Mesenchymal stem cell (in vitro differentiated cells and primary cell): ENCODE results near the gene EML6.
A peak's percentile ranks its signal among the peaks of the same experiment; 100 is the strongest.

ENCODE experiments used
- DNase-seq: peaks from one replicate; pipeline ENCODE4 v3.0.0-alpha.2; 2013
- H2AFZ ChIP-seq: one replicate; pipeline ENCODE4 v1.6.1; 2013; ENCODE audit warnings: low read depth, mild to moderate bottlenecking, control low read depth, inconsistent platforms, low read length, moderate library complexity
- H2AK5ac ChIP-seq: 2 replicates; pipeline ENCODE4 v1.6.1; 2013; ENCODE audit warnings: low read length, moderate library complexity, mild to moderate bottlenecking, inconsistent platforms; ENCODE audit not compliant: severe bottlenecking
- H2BK120ac ChIP-seq: one replicate; pipeline ENCODE4 v1.6.1; 2013; ENCODE audit warnings: low read depth, mild to moderate bottlenecking, inconsistent platforms, low read length, moderate library complexity
- H2BK12ac ChIP-seq, 2 experiments: one replicate each; pipeline ENCODE4 v1.6.1; 2013; ENCODE audit warnings: inconsistent platforms in 2 of 2, low read length in 2 of 2, mild to moderate bottlenecking in 2 of 2, moderate library complexity in 2 of 2, control low read depth in 1 of 2
- H2BK15ac ChIP-seq: one replicate; pipeline ENCODE4 v1.6.1; 2013; ENCODE audit warnings: mild to moderate bottlenecking, low read depth, inconsistent platforms; ENCODE audit not compliant: poor library complexity, severe bottlenecking
- H2BK5ac ChIP-seq: 2 replicates; pipeline ENCODE4 v1.6.1; 2013; ENCODE audit warnings: low read depth, mild to moderate bottlenecking, low read length, control low read depth, inconsistent platforms; ENCODE audit not compliant: poor library complexity, severe bottlenecking
- H3K14ac ChIP-seq, 2 experiments: one replicate each; pipeline ENCODE4 v1.6.1; 2013; ENCODE audit warnings: inconsistent platforms in 2 of 2, low read length in 2 of 2, control low read depth in 1 of 2, mild to moderate bottlenecking in 1 of 2, moderate library complexity in 1 of 2
- H3K18ac ChIP-seq, 2 experiments: one replicate each; pipeline ENCODE4 v1.6.1; 2013; ENCODE audit warnings: inconsistent platforms in 2 of 2, low read length in 2 of 2, control low read depth in 1 of 2, low read depth in 1 of 2, mild to moderate bottlenecking in 1 of 2
- H3K23ac ChIP-seq, 2 experiments: one replicate each; pipeline ENCODE4 v1.6.1; 2013; ENCODE audit warnings: inconsistent platforms in 2 of 2, low read length in 2 of 2, mild to moderate bottlenecking in 2 of 2, moderate library complexity in 2 of 2, control low read depth in 1 of 2
- H3K27ac ChIP-seq: 2 replicates; pipeline ENCODE4 v1.5.1; 2013; ENCODE audit warnings: mild to moderate bottlenecking, moderate library complexity, low read length, control low read depth, inconsistent platforms; ENCODE audit not compliant: poor library complexity, severe bottlenecking
- H3K27me3 ChIP-seq, 2 experiments: 2 replicates each; pipeline versions ENCODE4 v1.6.1 to v1.7.0; 2013; ENCODE audit warnings: low read length in 2 of 2, mild to moderate bottlenecking in 2 of 2, moderate library complexity in 2 of 2, control low read depth in 1 of 2, inconsistent platforms in 1 of 2; ENCODE audit not compliant: control insufficient read depth in 1 of 2, insufficient read depth in 1 of 2
- H3K36me3 ChIP-seq, 2 experiments: 2 replicates each; pipeline versions ENCODE4 v1.6.1 to v1.7.0; 2013; ENCODE audit warnings: low read length in 2 of 2, control low read depth in 1 of 2, inconsistent platforms in 1 of 2, low read depth in 1 of 2, mild to moderate bottlenecking in 1 of 2; ENCODE audit not compliant: insufficient read depth in 2 of 2, control insufficient read depth in 1 of 2
- H3K4ac ChIP-seq, 2 experiments: one replicate each; pipeline ENCODE4 v1.6.1; 2013; ENCODE audit warnings: inconsistent platforms in 2 of 2, low read length in 2 of 2, mild to moderate bottlenecking in 2 of 2, moderate library complexity in 2 of 2, control low read depth in 1 of 2, low read depth in 1 of 2
- H3K4me1 ChIP-seq: 2 replicates; pipeline ENCODE4 v1.6.1; 2013; ENCODE audit warnings: low read depth, low read length, control low read depth; ENCODE audit not compliant: control insufficient read depth, insufficient read depth
- H3K4me2 ChIP-seq: 2 replicates; pipeline ENCODE4 v1.6.1; 2013; ENCODE audit warnings: low read length, mild to moderate bottlenecking, inconsistent platforms; ENCODE audit not compliant: poor library complexity, severe bottlenecking
- H3K4me3 ChIP-seq, 2 experiments: 2 replicates each; pipeline versions ENCODE4 v1.5.1 to v1.7.0; 2013; ENCODE audit warnings: low read length in 2 of 2, mild to moderate bottlenecking in 2 of 2, control low read depth in 1 of 2, low read depth in 1 of 2; ENCODE audit not compliant: insufficient read depth in 1 of 2
- H3K79me1 ChIP-seq: replicated peaks from 2 replicates; pipeline ENCODE4 v1.6.1; 2013; ENCODE audit warnings: mild to moderate bottlenecking, control low read depth, low read length, inconsistent platforms; ENCODE audit not compliant: poor library complexity, severe bottlenecking
- H3K9ac ChIP-seq: 2 replicates; pipeline ENCODE4 v1.7.0; 2013; ENCODE audit warnings: mild to moderate bottlenecking, low read length, moderate library complexity
- H3K9me3 ChIP-seq: 2 replicates; pipeline ENCODE4 v1.7.0; 2013; ENCODE audit warnings: mild to moderate bottlenecking, low read length; ENCODE audit not compliant: control insufficient read depth
- H4K8ac ChIP-seq: one replicate; pipeline ENCODE4 v1.6.1; 2013; ENCODE audit warnings: inconsistent platforms, mild to moderate bottlenecking, low read length, moderate library complexity
- H4K91ac ChIP-seq: one replicate; pipeline ENCODE4 v1.6.1; 2013; ENCODE audit warnings: mild to moderate bottlenecking, low read length, inconsistent platforms
- WGBS: methylation state at CpG from one replicate; pipeline ENCODE4 v1.1.7; 2013; ENCODE audit warnings: mixed read lengths; 5-methylcytosine and 5-hydroxymethylcytosine counted together

The EML6 gene

DNA sequence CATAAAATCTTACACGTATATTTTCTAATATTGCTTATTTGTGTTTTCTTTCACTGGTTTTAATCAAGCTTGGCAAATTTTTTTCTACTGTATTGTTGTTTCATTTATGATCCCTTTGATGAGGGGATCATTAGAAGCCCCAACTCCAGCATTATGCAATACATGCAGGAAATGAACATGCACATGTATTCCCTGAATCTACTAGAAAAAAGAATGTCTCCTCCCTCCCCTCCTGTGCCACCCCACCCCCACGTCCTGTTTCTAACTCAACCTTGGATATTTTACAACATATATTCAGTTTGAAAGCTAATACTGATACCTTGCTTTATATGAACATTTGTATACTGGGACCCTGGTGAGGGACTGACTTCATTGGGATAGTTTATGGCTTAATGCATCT is 53.0 kb downstream of the EML6 start:
- no CpG with 5 or more reads among the region's 2 CpGs for WGBS
- no peak overlapping the region for H3K27ac ChIP-seq

DNA sequence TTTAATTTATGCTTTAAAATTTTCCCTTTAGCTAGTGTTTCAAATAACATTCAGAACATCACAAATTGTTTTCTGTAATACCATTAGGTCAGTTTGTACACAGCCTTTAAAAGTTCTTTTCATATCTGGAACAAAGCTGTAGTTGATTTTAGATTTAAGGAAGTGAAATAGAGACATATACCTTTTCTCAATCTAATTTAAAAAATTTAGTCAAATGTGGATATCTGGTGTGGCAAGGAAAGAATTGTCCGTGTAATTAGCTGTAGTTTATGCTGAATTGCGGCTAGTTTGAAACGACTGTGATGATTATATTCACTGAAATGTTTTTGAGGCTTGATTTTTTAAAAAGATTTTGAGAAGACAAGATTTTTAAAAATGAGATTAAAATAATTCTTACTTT is 59.9 kb downstream of the EML6 start:
- Histone ChIP-seq H4K91ac (no peak overlapping the region), H2BK15ac (no peak overlapping the region), H2BK120ac (no peak overlapping the region), H3K4me3 (no peak overlapping the region), H3K27ac (no peak overlapping the region), H3K27me3 (no peaks in the 10 kb centered on the region), H3K79me1 (no peaks in the 10 kb centered on the region), H4K8ac (no peak overlapping the region), H3K4me1 (no peaks in the 10 kb centered on the region), H3K14ac (no peak overlapping the region), H3K4me2 (no peak overlapping the region), H3K36me3 (no peaks in the 10 kb centered on the region), H3K4ac (no peak overlapping the region), H3K23ac (no peak overlapping the region), H2AFZ (no peak overlapping the region), H3K9ac (no peak overlapping the region), H2BK5ac (no peak overlapping the region), H3K9me3 (no peaks in the 10 kb centered on the region), H2BK12ac (no peak overlapping the region), H2AK5ac (no peak overlapping the region), H3K18ac (no peak overlapping the region)
- no peak for DNase-seq
- WGBS, result 93% methylated on average over 3 of the region's 3 CpGs

More for the DNA sequence above, 53.0 kb downstream of the EML6 start:
- Histone ChIP-seq H3K9me3 (peaks cover 12% of the 10 kb centered on the region), H3K4me1 (peaks cover 2% of the 10 kb centered on the region), H3K14ac (no peak overlapping the region), H3K4me2 (no peak overlapping the region), H2AK5ac (no peak overlapping the region), H2BK12ac (no peak overlapping the region), H4K91ac (no peak overlapping the region), H3K36me3 (no peaks in the 10 kb centered on the region), H3K18ac (no peak overlapping the region), H3K4me3 (no peak overlapping the region), H4K8ac (no peak overlapping the region), H2BK5ac (no peak overlapping the region), H2BK120ac (no peak overlapping the region), H2BK15ac (no peak overlapping the region), H3K9ac (no peak overlapping the region), H3K4ac (no peak overlapping the region), H3K79me1 (no peaks in the 10 kb centered on the region), H3K27me3 (no peaks in the 10 kb centered on the region), H2AFZ (no peak overlapping the region), H3K23ac (no peak overlapping the region)
- no peak for DNase-seq

DNA sequence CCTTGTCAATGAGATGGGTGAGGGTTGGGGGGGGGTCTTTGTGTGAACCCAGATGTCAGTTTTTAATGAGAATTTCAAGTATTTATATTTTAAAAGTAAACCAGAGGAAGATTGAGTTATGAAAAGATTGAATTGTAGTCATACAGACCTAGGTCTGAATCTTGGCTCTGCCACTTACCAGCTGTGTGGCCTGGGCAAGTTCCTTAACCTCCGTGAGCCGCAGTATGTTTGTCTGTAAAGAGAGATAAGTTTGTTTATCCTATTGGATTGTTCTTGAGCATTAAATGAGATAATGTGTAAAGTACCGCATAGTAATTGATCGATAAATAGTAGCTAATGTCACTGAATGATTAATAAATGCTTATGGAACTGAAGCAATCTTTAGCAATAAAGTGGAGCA is 63.8 kb downstream of the EML6 start:
- no peak overlapping the region for H3K18ac ChIP-seq
- no peak overlapping the region for H3K14ac ChIP-seq
- no peaks in the 10 kb centered on the region for H3K27me3 ChIP-seq
- H3K4me2 ChIP-seq, result no peak overlapping the region
- no peak overlapping the region for H3K4ac ChIP-seq
- H2AFZ ChIP-seq, result no peak overlapping the region
- no peak overlapping the region for H3K27ac ChIP-seq
- H2BK15ac ChIP-seq, result no peak overlapping the region
- H3K9ac ChIP-seq, result no peak overlapping the region
- H3K23ac ChIP-seq, result no peak overlapping the region
- no peaks in the 10 kb centered on the region for H3K79me1 ChIP-seq
- no peaks in the 10 kb centered on the region for H3K4me1 ChIP-seq
- no peak overlapping the region for H4K91ac ChIP-seq
- no peaks in the 10 kb centered on the region for H3K9me3 ChIP-seq
- H2BK120ac ChIP-seq, result no peak overlapping the region
- no peaks in the 10 kb centered on the region for H3K36me3 ChIP-seq
- no peak overlapping the region for H3K4me3 ChIP-seq
- WGBS, result 92% methylated on average over 4 of the region's 4 CpGs
- no peak overlapping the region for H2AK5ac ChIP-seq
- H4K8ac ChIP-seq, result no peak overlapping the region
- no peak for DNase-seq
- H2BK12ac ChIP-seq, result no peak overlapping the region
- no peak overlapping the region for H2BK5ac ChIP-seq

DNA sequence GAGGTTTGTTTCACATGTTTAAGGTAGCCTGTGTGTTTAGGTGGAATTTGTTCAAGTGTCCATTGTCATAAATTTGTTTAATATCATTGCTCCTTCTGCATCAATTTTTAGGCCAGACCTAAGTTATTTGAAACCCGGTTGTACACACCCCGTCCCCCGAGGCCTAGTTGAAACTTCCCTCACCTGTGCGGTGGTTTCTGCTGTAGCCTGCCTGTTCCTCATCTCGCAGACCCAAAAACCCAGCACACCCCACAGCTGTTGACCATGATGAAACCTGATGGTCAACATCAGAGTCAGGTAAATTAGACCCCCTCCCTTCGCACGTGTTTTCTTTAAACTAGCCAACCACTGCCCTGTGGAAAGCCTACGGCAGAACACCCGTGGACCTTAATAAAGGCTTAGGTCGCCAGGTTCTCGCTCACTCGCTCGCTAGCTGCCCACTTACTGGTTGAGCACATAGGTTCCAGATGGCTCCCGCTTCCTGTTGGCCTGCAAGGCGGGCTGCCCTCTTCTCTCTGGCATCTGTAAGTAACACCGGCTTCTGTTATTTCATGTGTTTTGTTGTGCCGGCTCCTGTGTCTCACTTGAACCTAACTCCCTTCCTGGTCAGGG is 64.4 kb downstream of the EML6 start:
- WGBS, result 97% methylated on average over 17 of the region's 17 CpGs
- no peak overlapping the region for H2BK12ac ChIP-seq
- no peaks in the 10 kb centered on the region for H3K27me3 ChIP-seq
- no peaks in the 10 kb centered on the region for H3K36me3 ChIP-seq
- no peak overlapping the region for H3K4ac ChIP-seq
- no peak overlapping the region for H3K27ac ChIP-seq
- H3K18ac ChIP-seq, result no peak overlapping the region
- no peaks in the 10 kb centered on the region for H3K9me3 ChIP-seq
- H3K4me2 ChIP-seq, result no peak overlapping the region
- H3K9ac ChIP-seq, result no peak overlapping the region
- no peak overlapping the region for H2BK120ac ChIP-seq
- no peak overlapping the region for H2BK15ac ChIP-seq
- H3K79me1 ChIP-seq, result no peaks in the 10 kb centered on the region
- H3K4me1 ChIP-seq, result no peaks in the 10 kb centered on the region
- no peak overlapping the region for H3K4me3 ChIP-seq
- no peak overlapping the region for H2AK5ac ChIP-seq
- no peak overlapping the region for H4K8ac ChIP-seq
- no peak overlapping the region for H2BK5ac ChIP-seq
- DNase-seq, result no peak
- no peak overlapping the region for H4K91ac ChIP-seq
- no peak overlapping the region for H3K23ac ChIP-seq
- H2AFZ ChIP-seq, result no peak overlapping the region
- peak overlapping the region in 1 of 2 experiments; percentile 5 for H3K14ac ChIP-seq
